Purkinje cell (primary cell): ENCODE measurements around the gene TSPAN3. TPM values are rescaled to one million over a fixed set of nuclear protein-coding genes. Genes with fewer than 3 reads are reported as not detected.

ENCODE experiments used
- polyA plus RNA-seq: library from polyadenylated mRNA; unstranded; fragments of >200 nt; fragmentation: Nextera tagmentation; gene quantifications from 2 replicates; pipeline ENCODE4 v1.2.1, GENCODE V29; 2014

Gene TSPAN3
- polyA plus RNA-seq, result 538 and 633 TPM in 2 replicates

DNA sequence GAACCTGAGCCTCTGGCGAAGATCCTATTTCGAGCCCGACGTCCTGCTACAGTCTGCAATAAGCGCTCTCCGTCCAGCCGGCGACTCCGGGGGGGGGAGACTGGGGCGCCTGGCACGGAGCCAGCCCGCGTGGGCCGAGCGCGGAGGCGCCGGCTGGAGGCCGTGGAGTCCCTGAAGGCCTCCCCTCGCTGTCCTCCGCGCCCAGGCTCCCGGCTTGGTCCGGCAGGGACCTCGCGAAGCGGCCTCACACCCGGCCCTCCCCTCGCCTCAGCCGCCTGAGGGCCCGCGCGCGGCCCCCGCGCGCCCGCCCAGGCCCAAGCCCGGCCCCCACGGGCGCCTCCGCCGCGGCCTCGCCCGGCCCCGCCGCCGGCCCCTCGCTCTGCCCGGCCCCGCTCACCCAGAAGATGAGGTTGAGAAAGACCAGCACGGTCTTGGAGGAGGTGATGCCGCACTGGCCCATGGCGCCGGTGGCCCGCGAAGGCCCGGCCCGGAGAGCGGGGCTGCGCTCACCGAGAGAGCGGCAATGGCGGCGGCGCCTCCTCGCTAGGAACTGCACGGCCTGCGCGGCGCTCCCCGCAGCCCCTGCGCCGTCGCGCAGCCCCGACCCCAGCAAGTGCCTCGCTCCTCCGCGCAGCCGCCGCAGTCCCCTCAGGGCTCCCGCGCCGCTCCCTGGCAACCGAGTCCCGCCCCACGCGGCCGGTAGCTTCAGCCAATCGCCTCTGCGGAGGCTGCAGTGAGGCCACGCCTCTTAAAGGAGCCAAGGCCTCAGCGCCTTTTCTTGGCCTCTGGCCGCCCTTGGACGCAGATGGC lies at the start of gene TSPAN3:
TSPAN3 (minus strand) TSS at position 615 of the 810 bp plus-strand sequence; CDS start at position 460, 155 bp downstream.

GRCh38 chr15:76994971-76995945 lies 75.7 kb downstream of the TSPAN3 start, which contains the start of gene PSTPIP1:
Gene PSTPIP1 (plus strand): TSS chr15:76995126. CDS start chr15:76995574, 448 bp downstream.

Other genes with a start within 250 kb of the TSPAN3 start
- 59.1 and 62.5 TPM in 2 replicates for gene SCAPER, start 165.8 kb downstream of the TSPAN3 start, polyA plus RNA-seq
- gene RCN2, start 139.4 kb downstream of the TSPAN3 start, polyA plus RNA-seq, result 313 and 347 TPM in 2 replicates
- not detected in 2 replicates for gene PSTPIP1, start 76.0 kb downstream of the TSPAN3 start, polyA plus RNA-seq